Endodermal cell (in vitro differentiated cells): ENCODE results near the gene ZBTB40. TPM values are rescaled to one million over a fixed set of nuclear protein-coding genes. Genes with fewer than 3 reads are reported as not detected.

Experiments used
- DNase-seq: peaks from one replicate; pipeline ENCODE4 v3.0.0-alpha.2; 2017
- H3K27ac ChIP-seq: 2 replicates; pipeline ENCODE4 v1.5.1; 2013; ENCODE audit warnings: mild to moderate bottlenecking, low read depth, low read length, moderate library complexity
- H3K27me3 ChIP-seq: 2 replicates; pipeline ENCODE4 v1.6.1; 2013; ENCODE audit warnings: mild to moderate bottlenecking, low read length, moderate library complexity; ENCODE audit not compliant: insufficient read depth, control insufficient read depth, poor library complexity, severe bottlenecking
- H3K36me3 ChIP-seq: 2 replicates; pipeline ENCODE4 v1.7.0; 2013; ENCODE audit warnings: mild to moderate bottlenecking, low read length, moderate library complexity; ENCODE audit not compliant: control insufficient read depth, insufficient read depth
- H3K4me1 ChIP-seq: one replicate; pipeline ENCODE4 v1.7.0; 2013; ENCODE audit warnings: low read length; ENCODE audit not compliant: control insufficient read depth, insufficient read depth
- H3K4me3 ChIP-seq: 2 replicates; pipeline ENCODE4 v1.5.1; 2013; ENCODE audit warnings: mild to moderate bottlenecking, low read length, moderate library complexity
- H3K9ac ChIP-seq: 2 replicates; pipeline ENCODE4 v1.6.1; 2013; ENCODE audit warnings: mild to moderate bottlenecking, low read length, moderate library complexity; ENCODE audit not compliant: poor library complexity, severe bottlenecking; ENCODE audit errors: extremely low read depth
- H3K9me3 ChIP-seq: 2 replicates; pipeline ENCODE4 v1.6.1; 2013; ENCODE audit warnings: mild to moderate bottlenecking, low read length, moderate library complexity; ENCODE audit not compliant: control insufficient read depth
- H3K27ac Mint-ChIP-seq: 2 replicates; pipeline ENCODE4 v1.8.0; 2020; ENCODE audit warnings: mixed read lengths
- H3K27me3 Mint-ChIP-seq: 2 replicates; pipeline ENCODE4 v1.8.0; 2021; ENCODE audit warnings: mild to moderate bottlenecking, mixed read lengths; ENCODE audit not compliant: insufficient read depth
- H3K36me3 Mint-ChIP-seq: 2 replicates; pipeline ENCODE4 v1.8.0; 2020; ENCODE audit warnings: low read depth, mixed read lengths
- H3K4me1 Mint-ChIP-seq: 2 replicates; pipeline ENCODE4 v1.8.0; 2020; ENCODE audit warnings: mixed read lengths
- H3K4me3 Mint-ChIP-seq: 2 replicates; pipeline ENCODE4 v1.8.0; 2020; ENCODE audit warnings: mild to moderate bottlenecking, moderate library complexity, mixed read lengths
- H3K9me3 Mint-ChIP-seq: 2 replicates; pipeline ENCODE4 v1.8.0; 2020; ENCODE audit warnings: mild to moderate bottlenecking, mixed read lengths
- WGBS, 2 experiments: methylation state at CpG; one replicate each; pipeline versions ENCODE4 v1.1.5 to v1.1.7; 2013; ENCODE audit warnings: missing lambda C conversion rate in 2 of 2, mixed read lengths in 1 of 2; ENCODE audit not compliant: insufficient coverage in 1 of 2, insufficient read length in 1 of 2; 5-methylcytosine and 5-hydroxymethylcytosine counted together
- total RNA-seq, 2 donors: library from RNA; stranded (reverse); fragmentation: NEBNext Ultra II Directional in 1 of 2; extraction: Animal tissue kit (Norgen Biotek cat#: 25700) in 1 of 2; gene quantifications; 2 replicates in 1 of 2; 3 replicates in 1 of 2; pipeline ENCODE4 v1.2.1, GENCODE V29; 2021
- TF ChIP-seq, protein P1 (sequence below): fragments of 200-600 bp; sonication (generic); conservative IDR thresholded peaks from 2 replicates; pipeline ENCODE4 v1.5.0; 2021; ENCODE audit warnings: antibody characterized with exemption, mild to moderate bottlenecking

ZBTB40 gene
- total RNA-seq, 2 donors from 2014 or later, result 18.5 to 29.7 TPM

DNA sequence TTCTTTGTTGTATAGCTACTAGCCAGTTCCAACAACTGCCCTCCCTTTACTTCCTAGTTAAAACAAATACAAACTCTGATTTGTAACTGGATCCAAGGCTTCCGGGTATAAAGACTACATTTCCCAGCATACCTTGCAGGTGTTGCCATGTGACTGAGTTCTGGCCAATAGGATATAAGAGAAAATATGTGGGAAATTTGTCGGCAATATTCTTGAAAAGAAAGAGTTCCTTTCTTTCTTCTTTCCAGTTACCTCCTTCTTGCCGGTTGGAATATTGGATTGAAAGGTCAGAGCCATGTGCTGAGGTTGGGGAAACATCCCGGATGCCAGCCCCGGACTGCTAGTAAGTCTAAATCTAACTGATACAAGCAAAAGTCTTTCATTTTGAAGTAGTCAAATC, 23.0 kb upstream of the ZBTB40 start:
- WGBS, 2 experiments, result 75 to 79% methylated on average over 3 to 5 of the region's 5 CpGs
- Mint-ChIP-seq H3K27me3 (no peaks in the 10 kb centered on the region), H3K4me3 (peak overlapping the region; percentile 88), H3K4me1 (no peaks in the 10 kb centered on the region), H3K27ac (peak overlapping the region; percentile 97), H3K36me3 (no peaks in the 10 kb centered on the region), H3K9me3 (peaks cover 8% of the 10 kb centered on the region)
- no peak overlapping the region for H3K9ac ChIP-seq
- no peaks in the 10 kb centered on the region for H3K4me1 ChIP-seq
- no peak overlapping the region for H3K4me3 ChIP-seq
- H3K27ac ChIP-seq, result no peak overlapping the region
- no peaks in the 10 kb centered on the region for H3K9me3 ChIP-seq
- no peaks in the 10 kb centered on the region for H3K27me3 ChIP-seq
- peak; percentile 61 for DNase-seq
- no peaks in the 10 kb centered on the region for H3K36me3 ChIP-seq
- TF ChIP-seq, protein P1, sequence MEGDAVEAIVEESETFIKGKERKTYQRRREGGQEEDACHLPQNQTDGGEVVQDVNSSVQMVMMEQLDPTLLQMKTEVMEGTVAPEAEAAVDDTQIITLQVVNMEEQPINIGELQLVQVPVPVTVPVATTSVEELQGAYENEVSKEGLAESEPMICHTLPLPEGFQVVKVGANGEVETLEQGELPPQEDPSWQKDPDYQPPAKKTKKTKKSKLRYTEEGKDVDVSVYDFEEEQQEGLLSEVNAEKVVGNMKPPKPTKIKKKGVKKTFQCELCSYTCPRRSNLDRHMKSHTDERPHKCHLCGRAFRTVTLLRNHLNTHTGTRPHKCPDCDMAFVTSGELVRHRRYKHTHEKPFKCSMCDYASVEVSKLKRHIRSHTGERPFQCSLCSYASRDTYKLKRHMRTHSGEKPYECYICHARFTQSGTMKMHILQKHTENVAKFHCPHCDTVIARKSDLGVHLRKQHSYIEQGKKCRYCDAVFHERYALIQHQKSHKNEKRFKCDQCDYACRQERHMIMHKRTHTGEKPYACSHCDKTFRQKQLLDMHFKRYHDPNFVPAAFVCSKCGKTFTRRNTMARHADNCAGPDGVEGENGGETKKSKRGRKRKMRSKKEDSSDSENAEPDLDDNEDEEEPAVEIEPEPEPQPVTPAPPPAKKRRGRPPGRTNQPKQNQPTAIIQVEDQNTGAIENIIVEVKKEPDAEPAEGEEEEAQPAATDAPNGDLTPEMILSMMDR, result no peak

DNA sequence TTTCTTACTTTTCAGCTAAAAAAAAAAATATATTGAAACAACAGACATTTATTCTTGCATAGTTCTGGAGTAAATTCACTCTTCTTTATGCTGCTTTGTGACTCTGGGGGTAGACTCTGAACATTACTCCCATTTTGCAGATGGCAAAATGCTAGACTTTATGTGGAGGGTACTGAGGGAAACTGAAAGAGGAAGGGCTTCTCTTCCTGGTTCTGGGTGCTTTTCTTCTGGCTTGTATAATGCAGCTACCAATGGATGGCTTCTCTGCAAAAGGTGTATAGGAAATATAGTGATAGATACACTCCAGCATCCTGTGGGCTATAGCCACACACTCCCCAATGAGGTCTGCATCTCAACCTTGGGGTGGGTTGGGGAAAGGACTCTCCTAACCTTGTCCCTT, 19.7 kb upstream of the ZBTB40 start:
- H3K27ac Mint-ChIP-seq, result no peak overlapping the region
- peaks cover 11% of the 10 kb centered on the region for H3K9me3 Mint-ChIP-seq
- no peak overlapping the region for H3K27ac ChIP-seq
- TF ChIP-seq, protein P1, result no peak
- H3K27me3 ChIP-seq, result no peaks in the 10 kb centered on the region
- no peak overlapping the region for H3K4me3 Mint-ChIP-seq
- peaks cover 11% of the 10 kb centered on the region for H3K36me3 Mint-ChIP-seq
- H3K4me3 ChIP-seq, result no peak overlapping the region
- no peaks in the 10 kb centered on the region for H3K27me3 Mint-ChIP-seq
- H3K36me3 ChIP-seq, result no peaks in the 10 kb centered on the region
- H3K9me3 ChIP-seq, result no peaks in the 10 kb centered on the region
- H3K4me1 ChIP-seq, result no peaks in the 10 kb centered on the region
- H3K4me1 Mint-ChIP-seq, result no peaks in the 10 kb centered on the region
- H3K9ac ChIP-seq, result no peak overlapping the region
- no peak for DNase-seq

DNA sequence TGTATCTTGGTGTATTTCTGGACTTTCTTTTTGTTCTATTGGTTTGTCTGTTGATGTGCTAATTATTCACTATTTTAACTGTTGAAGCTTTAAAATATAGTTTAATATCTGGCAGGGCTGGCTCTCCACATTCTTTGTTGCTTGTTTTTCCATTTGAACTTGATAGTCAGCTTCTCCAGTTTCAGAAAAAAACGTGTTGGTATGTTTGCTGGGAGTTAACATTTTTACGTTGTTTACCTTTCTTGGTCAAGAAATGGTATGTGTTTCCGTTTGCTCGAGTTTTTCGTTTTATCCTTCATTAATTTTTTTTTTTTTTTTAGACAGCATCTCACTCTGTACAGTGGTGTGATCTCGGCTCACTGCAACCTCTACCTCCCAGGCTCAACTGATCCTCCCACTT, 16.9 kb upstream of the ZBTB40 start:
- Histone ChIP-seq H3K27ac (no peak overlapping the region), H3K36me3 (no peaks in the 10 kb centered on the region), H3K27me3 (no peaks in the 10 kb centered on the region), H3K4me1 (no peaks in the 10 kb centered on the region), H3K4me3 (no peak overlapping the region), H3K9ac (no peak overlapping the region), H3K9me3 (peaks cover 18% of the 10 kb centered on the region)
- no peak for DNase-seq
- Mint-ChIP-seq H3K4me3 (no peak overlapping the region), H3K4me1 (no peaks in the 10 kb centered on the region), H3K9me3 (peaks cover 21% of the 10 kb centered on the region), H3K27me3 (no peaks in the 10 kb centered on the region), H3K36me3 (peaks cover 28% of the 10 kb centered on the region), H3K27ac (no peak overlapping the region)
- TF ChIP-seq, protein P1, result no peak
- 83 to 89% methylated on average over 2 to 6 of the region's 6 CpGs for WGBS, 2 experiments
